Right lobe of liver (tissue), 4 donors: ENCODE data around the gene C16orf54.

Experiments used
- POLR2A ChIP-seq: fragments of 450-650 bp; IDR thresholded peaks from one replicate; pipeline ENCODE4 v1.6.1; 2017; ENCODE audit warnings: antibody characterized with exemption, mild to moderate bottlenecking
- TF ChIP-seq, protein P1 (sequence below), 4 donors: fragments of 200-600 bp in 3 of 4; fragments of 450-650 bp in 1 of 4; IDR thresholded peaks; one replicate each; pipeline versions ENCODE4 v1.5.1 to v1.8.0; 2016 to 2022; ENCODE audit warnings: antibody characterized with exemption in 4 of 4, mild to moderate bottlenecking in 2 of 4
- donor health status: DM: no; HTN: no; CAD: no.
- donor health status: DM: no; HTN: no; CAD: no.
- donor health status: DM: no; HTN: yes; CAD: no.

DNA sequence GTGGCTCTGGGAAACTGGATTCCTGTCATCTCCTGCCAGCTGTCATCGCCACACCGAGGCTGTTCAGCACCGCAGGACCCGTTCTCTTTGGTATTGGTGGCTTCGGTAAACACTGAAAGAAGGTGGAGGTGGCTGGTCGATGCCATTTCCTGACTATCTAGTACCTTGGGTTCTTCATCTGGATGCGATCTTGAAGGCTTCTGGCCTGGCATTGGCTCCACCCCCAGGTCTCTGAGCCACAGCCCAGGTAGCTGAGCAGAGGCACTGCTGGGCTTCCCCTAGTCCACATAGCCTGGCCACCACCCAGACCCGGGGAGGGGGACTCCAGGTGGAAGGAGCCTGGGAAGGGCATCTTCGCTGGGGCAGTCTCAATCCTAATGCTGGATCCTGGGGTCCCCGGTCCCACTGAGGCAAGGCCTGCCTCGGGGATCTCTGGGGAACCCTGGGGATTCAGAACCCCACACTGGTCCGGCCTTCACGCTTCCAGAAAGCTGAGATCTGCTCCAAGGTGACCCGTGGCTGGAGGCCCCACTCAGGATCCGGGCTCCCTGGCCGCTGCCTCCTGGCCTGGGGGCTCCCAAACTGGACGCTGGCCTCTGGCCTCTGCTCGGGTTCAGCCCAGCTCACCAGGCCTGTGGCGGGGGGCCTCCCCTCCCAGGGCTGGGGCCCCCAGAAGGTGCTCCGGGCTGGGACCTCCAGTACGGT lies 1.8 kb downstream of the C16orf54 start:
- TF ChIP-seq, protein P1, sequence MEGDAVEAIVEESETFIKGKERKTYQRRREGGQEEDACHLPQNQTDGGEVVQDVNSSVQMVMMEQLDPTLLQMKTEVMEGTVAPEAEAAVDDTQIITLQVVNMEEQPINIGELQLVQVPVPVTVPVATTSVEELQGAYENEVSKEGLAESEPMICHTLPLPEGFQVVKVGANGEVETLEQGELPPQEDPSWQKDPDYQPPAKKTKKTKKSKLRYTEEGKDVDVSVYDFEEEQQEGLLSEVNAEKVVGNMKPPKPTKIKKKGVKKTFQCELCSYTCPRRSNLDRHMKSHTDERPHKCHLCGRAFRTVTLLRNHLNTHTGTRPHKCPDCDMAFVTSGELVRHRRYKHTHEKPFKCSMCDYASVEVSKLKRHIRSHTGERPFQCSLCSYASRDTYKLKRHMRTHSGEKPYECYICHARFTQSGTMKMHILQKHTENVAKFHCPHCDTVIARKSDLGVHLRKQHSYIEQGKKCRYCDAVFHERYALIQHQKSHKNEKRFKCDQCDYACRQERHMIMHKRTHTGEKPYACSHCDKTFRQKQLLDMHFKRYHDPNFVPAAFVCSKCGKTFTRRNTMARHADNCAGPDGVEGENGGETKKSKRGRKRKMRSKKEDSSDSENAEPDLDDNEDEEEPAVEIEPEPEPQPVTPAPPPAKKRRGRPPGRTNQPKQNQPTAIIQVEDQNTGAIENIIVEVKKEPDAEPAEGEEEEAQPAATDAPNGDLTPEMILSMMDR (IDR thresholded peaks at IDR 0.05): no peak
- TF ChIP-seq POLR2A: no peak
